Vagina (tissue), 2 donors: ENCODE results near the gene F12.

Experiments used
- CTCF ChIP-seq, 3 experiments: fragments of 450-650 bp in 2 of 3; fragments of 200-600 bp in 1 of 3; sonication (generic) in 1 of 3; IDR thresholded peaks; one replicate each; pipeline ENCODE4 v1.5.1; 2017 to 2019; ENCODE audit warnings: antibody characterized with exemption in 3 of 3, mild to moderate bottlenecking in 2 of 3, moderate library complexity in 2 of 3
- POLR2A ChIP-seq, 2 donors: fragments of 450-650 bp; IDR thresholded peaks; one replicate each; pipeline ENCODE4 v1.6.1; 2017; ENCODE audit warnings: antibody characterized with exemption in 2 of 2, mild to moderate bottlenecking in 2 of 2, moderate library complexity in 2 of 2

- TF ChIP-seq CTCF (IDR thresholded peaks at IDR 0.05) (no peak), POLR2A (IDR thresholded peaks at IDR 0.05) (peak in 1 of 2 donors; percentile 50)
These were observed 16.6 kb upstream of the F12 start for GRCh38 chr5:177425801-177426565.
